Body of pancreas (tissue), 4 donors: Measurements from ENCODE around the gene PGAM2. TPM values are rescaled to one million over a fixed set of nuclear protein-coding genes. Genes with fewer than 3 reads are reported as not detected.

Experiments
- ATAC-seq: fragments of 150-250 bp; one replicate; pipeline ENCODE4 v1.9.1; 2016
- DNase-seq, 4 donors: peaks; one replicate each; pipeline ENCODE4 v3.0.0-alpha.2; 2019
- H3K27ac ChIP-seq, 4 donors: fragments of 200-600 bp; sonication (generic); 1 replicate in 3 of 4; 2 replicates in 1 of 4; pipeline versions ENCODE4 v1.5.1 to v1.6.1; 2016 to 2019; ENCODE audit warnings: mild to moderate bottlenecking in 1 of 4, mixed read lengths in 1 of 4, moderate library complexity in 1 of 4
- H3K27me3 ChIP-seq, 2 donors: fragments of 200-600 bp; sonication (generic); one replicate each; pipeline ENCODE4 v1.6.0; 2016; ENCODE audit warnings: mild to moderate bottlenecking in 1 of 2
- H3K36me3 ChIP-seq, 2 donors: fragments of 200-600 bp; sonication (generic); replicated peaks in 1 of 2; 2 replicates each; pipeline ENCODE4 v1.5.1; 2016; ENCODE audit warnings: low read depth in 2 of 2; ENCODE audit not compliant: insufficient read depth in 1 of 2
- H3K4me1 ChIP-seq: fragments of 200-600 bp; sonication (generic); one replicate; pipeline ENCODE4 v1.6.0; 2016
- H3K4me3 ChIP-seq, 2 donors: fragments of 200-600 bp; sonication (generic); 1 replicate in 1 of 2; 2 replicates in 1 of 2; pipeline ENCODE4 v1.5.1; 2016 to 2019
- H3K9me3 ChIP-seq, 3 donors: fragments of 200-600 bp; sonication (generic); 1 replicate in 2 of 3; 2 replicates in 1 of 3; pipeline ENCODE4 v1.5.1; 2016
- CTCF ChIP-seq, 7 experiments: fragments of 450-650 bp in 4 of 7; fragments of 200-600 bp in 3 of 7; sonication (generic) in 3 of 7; IDR thresholded peaks; one replicate each; pipeline ENCODE4 v1.5.1; 2016 to 2019; ENCODE audit warnings: antibody characterized with exemption in 7 of 7
- POLR2A ChIP-seq, 3 donors: fragments of 450-650 bp; IDR thresholded peaks; one replicate each; pipeline ENCODE4 v1.6.1; 2016; ENCODE audit warnings: antibody characterized with exemption in 3 of 3, mild to moderate bottlenecking in 2 of 3
- WGBS, 2 donors: methylation state at CpG; one replicate each; pipeline ENCODE4 v1.1.5; 2017; 5-methylcytosine and 5-hydroxymethylcytosine counted together
- intact Hi-C: fragments of 100-400 bp; cut with DNase I; formaldehyde crosslinking; loops from one replicate; pipeline ENCODE4 v1.15.1; 2023
- total RNA-seq, 2 donors: library from RNA; depleted of rRNA; stranded (reverse); fragments of >200 nt; gene quantifications; one replicate each; pipeline ENCODE4 v1.1.0, GENCODE V29; 2016

The PGAM2 gene
- total RNA-seq, 2 donors from 2014 or later: 1.6 TPM; not detected in 1

DNA sequence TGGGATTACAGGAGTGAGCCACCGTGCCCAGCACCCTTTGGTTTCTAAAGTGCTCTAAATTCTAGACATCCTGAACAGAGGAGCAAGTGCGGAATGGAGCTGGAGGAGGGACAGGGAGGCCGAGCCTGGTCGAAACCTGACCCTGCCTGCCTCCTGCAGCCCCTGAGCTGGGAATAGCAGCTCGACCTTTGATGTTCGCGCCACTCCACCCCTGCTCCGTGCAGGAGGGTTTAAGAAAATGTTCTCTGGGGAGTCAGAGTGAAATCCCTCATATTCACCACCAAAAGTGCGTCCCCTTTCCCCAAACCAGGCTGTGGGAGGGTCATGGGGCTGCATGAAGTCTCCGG, 1.8 kb downstream of the PGAM2 start:
- peaks cover 24% of the 10 kb centered on the region for H3K4me1 ChIP-seq
- TF ChIP-seq CTCF (IDR thresholded peaks at IDR 0.05) (no peak), POLR2A (IDR thresholded peaks at IDR 0.05) (no peak)
- no peak overlapping the region for H3K4me3 ChIP-seq
- H3K27me3 ChIP-seq: no peaks in the 10 kb centered on the region
- no peak overlapping the region for H3K27ac ChIP-seq
- peaks cover 12 to 25% of the 10 kb centered on the region in 2 donors for H3K36me3 ChIP-seq
- DNase-seq: peak in 1 of 4 donors; percentile 2
- intact Hi-C loops: no loop called here
- no peak for ATAC-seq
- no peaks in the 10 kb centered on the region for H3K9me3 ChIP-seq
- WGBS, 2 donors: 80 to 87% methylated on average over 3 to 10 of the region's 10 CpGs

DNA sequence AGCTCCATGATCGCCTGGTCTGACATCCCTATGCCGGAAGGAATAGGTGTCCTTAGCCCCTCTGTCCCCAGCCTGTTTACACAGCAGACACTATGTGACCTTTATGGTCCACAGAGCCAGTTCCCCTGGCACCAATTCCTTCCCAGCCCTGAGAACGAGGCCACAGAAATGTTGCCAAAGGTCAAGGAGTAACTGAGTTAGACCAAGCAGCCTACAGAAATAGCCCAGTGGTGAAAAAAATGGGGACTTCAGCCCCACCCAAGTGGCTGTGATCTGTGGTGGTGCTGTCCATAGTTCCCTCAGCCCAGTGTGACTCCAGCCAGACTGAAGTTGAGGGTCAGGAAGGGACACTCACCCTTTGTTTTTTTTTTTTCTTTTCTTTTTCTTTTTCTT, 2.5 kb downstream of the PGAM2 start:
- H3K4me1 ChIP-seq: peaks cover 24% of the 10 kb centered on the region
- 58 to 62% methylated on average over 3 of the region's 3 CpGs for WGBS, 2 donors
- no peaks in the 10 kb centered on the region for H3K27me3 ChIP-seq
- H3K36me3 ChIP-seq: peaks cover 18 to 31% of the 10 kb centered on the region in 2 donors
- DNase-seq (peak in 1 of 4 donors; percentile 3), ATAC-seq (no peak)
- no peak overlapping the region for H3K4me3 ChIP-seq
- no peaks in the 10 kb centered on the region for H3K9me3 ChIP-seq
- no peak overlapping the region for H3K27ac ChIP-seq
- TF ChIP-seq CTCF (IDR thresholded peaks at IDR 0.05): no peak
- no peak for TF ChIP-seq POLR2A (IDR thresholded peaks at IDR 0.05)
- intact Hi-C loops: no loop called here

- intact Hi-C loops: no loop called here
- no peak overlapping the region for H3K27ac ChIP-seq
- ATAC-seq: no peak
- no peak overlapping the region for H3K4me3 ChIP-seq
- peaks cover 20 to 35% of the 10 kb centered on the region in 2 donors for H3K36me3 ChIP-seq
- H3K4me1 ChIP-seq: peaks cover 24% of the 10 kb centered on the region
- no peaks in the 10 kb centered on the region for H3K9me3 ChIP-seq
- TF ChIP-seq CTCF (IDR thresholded peaks at IDR 0.05): no peak
- no peak for TF ChIP-seq POLR2A (IDR thresholded peaks at IDR 0.05)
- WGBS, 2 donors: 90 to 98% methylated on average over 6 to 11 of the region's 11 CpGs
- no peaks in the 10 kb centered on the region for H3K27me3 ChIP-seq
- DNase-seq: peak in 2 of 4 donors; percentile 8 to 14
Observed at GRCh38 chr7:44062180-44062902, 3.0 kb downstream of the PGAM2 start.

- H3K27ac ChIP-seq: no peak overlapping the region
- H3K27me3 ChIP-seq: no peaks in the 10 kb centered on the region
- DNase-seq: peak in 1 of 4 donors; percentile 10
- intact Hi-C loops: no loop called here
- ATAC-seq: no peak
- H3K9me3 ChIP-seq: no peaks in the 10 kb centered on the region
- peaks cover 20 to 40% of the 10 kb centered on the region in 2 donors for H3K36me3 ChIP-seq
- H3K4me3 ChIP-seq: no peak overlapping the region
- H3K4me1 ChIP-seq: peaks cover 24% of the 10 kb centered on the region
- WGBS, 2 donors: 80 to 90% methylated on average over 3 to 7 of the region's 8 CpGs
- TF ChIP-seq POLR2A (IDR thresholded peaks at IDR 0.05) (no peak), CTCF (IDR thresholded peaks at IDR 0.05) (no peak)
Observed at GRCh38 chr7:44061645-44062179, 3.7 kb downstream of the PGAM2 start.
